H1 (cell line): Measurements from ENCODE around the gene TROAP. TPM values are rescaled to one million over a fixed set of nuclear protein-coding genes. Genes with fewer than 3 reads are reported as not detected.

Experiments
- CTCF ChIA-PET: fragments of 300-600 bp; sonication (Branson Sonifier 250); formaldehyde crosslinking; loops from one replicate; lab custom pipeline; 2021; ENCODE audit not compliant: partially characterized antibody; lab: Charles Lee
- POLR2A ChIA-PET: fragments of 300-600 bp; sonication (Branson Sonifier 250); formaldehyde crosslinking; loops from one replicate; lab custom pipeline; 2021; ENCODE audit warnings: inconsistent platforms; ENCODE audit not compliant: partially characterized antibody; lab: Charles Lee
- DNase-seq, 2 experiments: peaks; one replicate each; pipeline versions ENCODE4 v3.0.0 to v3.0.0-alpha.2; 2010 to 2022; ENCODE audit warnings: low spot score in 2 of 2, low read depth in 1 of 2, mixed read lengths in 1 of 2
- FAIRE-seq: peaks from 2 replicates; lab custom pipeline; 2011; peaks lifted over from hg19 to GRCh38; lab: Jason Lieb, UNC
- H2AFZ ChIP-seq: 2 replicates; pipeline ENCODE4 v1.8.1; 2012; ENCODE audit warnings: low read length, inconsistent platforms
- H2AK5ac ChIP-seq: 2 replicates; pipeline ENCODE4 v1.6.1; 2013; ENCODE audit warnings: low read depth, low read length
- H2BK120ac ChIP-seq: replicated peaks from 2 replicates; pipeline ENCODE3; 2013; ENCODE audit warnings: low read depth, low read length, inconsistent platforms
- H2BK12ac ChIP-seq: 2 replicates; pipeline ENCODE4 v1.6.1; 2013; ENCODE audit warnings: low read depth, low read length
- H2BK15ac ChIP-seq: 2 replicates; pipeline ENCODE4 v1.6.1; 2013; ENCODE audit warnings: low read length
- H2BK20ac ChIP-seq: 2 replicates; pipeline ENCODE4 v1.6.1; 2013; ENCODE audit warnings: low read length
- H2BK5ac ChIP-seq: 2 replicates; pipeline ENCODE4 v1.6.1; 2013; ENCODE audit warnings: low read depth, low read length
- H3K14ac ChIP-seq: 2 replicates; pipeline ENCODE4 v1.6.1; 2013; ENCODE audit warnings: inconsistent platforms; ENCODE audit not compliant: insufficient read length
- H3K18ac ChIP-seq: 2 replicates; pipeline ENCODE4 v1.6.1; 2013; ENCODE audit warnings: low read length; ENCODE audit errors: extremely low read depth
- H3K23ac ChIP-seq: 2 replicates; pipeline ENCODE4 v1.6.1; 2013; ENCODE audit warnings: inconsistent platforms; ENCODE audit not compliant: insufficient read length
- H3K23me2 ChIP-seq: 2 replicates; pipeline ENCODE4 v1.6.1; 2013; ENCODE audit warnings: low read depth, low read length
- H3K27ac ChIP-seq: 2 replicates; pipeline ENCODE4 v1.6.1; 2011; ENCODE audit warnings: low read depth, low read length, inconsistent platforms
- H3K27me3 ChIP-seq, 4 experiments: replicated peaks in 1 of 4; 1 replicate in 1 of 4; 2 replicates in 3 of 4; pipeline versions ENCODE4 v1.6.1 to v1.8.1; 2011 to 2013; ENCODE audit warnings: low read length in 3 of 4, mild to moderate bottlenecking in 3 of 4, inconsistent platforms in 2 of 4, mixed read lengths in 2 of 4, moderate library complexity in 1 of 4; ENCODE audit not compliant: control insufficient read depth in 3 of 4, insufficient read depth in 3 of 4; ENCODE audit errors: extremely low read depth in 1 of 4
- H3K36me3 ChIP-seq, 4 experiments: 2 replicates each; pipeline versions ENCODE4 v1.6.1 to v1.8.1; 2011 to 2013; ENCODE audit warnings: mild to moderate bottlenecking in 4 of 4, low read length in 3 of 4, moderate library complexity in 2 of 4, control low read depth in 1 of 4, inconsistent platforms in 1 of 4; ENCODE audit not compliant: insufficient read depth in 4 of 4, control insufficient read depth in 2 of 4
- H3K4ac ChIP-seq: replicated peaks from 2 replicates; pipeline ENCODE3; 2013; ENCODE audit warnings: low read length, low read depth, mixed read lengths, inconsistent platforms; ENCODE audit not compliant: insufficient read length
- H3K4me1 ChIP-seq, 4 experiments: replicated peaks in 1 of 4; 1 replicate in 1 of 4; 2 replicates in 3 of 4; pipeline versions ENCODE4 v1.6.1 to v1.8.1; 2011 to 2013; ENCODE audit warnings: low read length in 3 of 4, inconsistent platforms in 2 of 4, mixed read lengths in 1 of 4; ENCODE audit not compliant: insufficient read depth in 4 of 4, control insufficient read depth in 3 of 4
- H3K4me2 ChIP-seq, 2 experiments: 2 replicates each; pipeline versions ENCODE4 v1.6.1 to v1.8.1; 2011 to 2013; ENCODE audit warnings: low read depth in 2 of 2, low read length in 2 of 2, control low read depth in 1 of 2, inconsistent platforms in 1 of 2, mild to moderate bottlenecking in 1 of 2; ENCODE audit not compliant: insufficient read depth in 1 of 2
- H3K4me3 ChIP-seq, 4 experiments: fragments of 200-600, 300-600 bp in 1 of 4; sonication (generic), shearing (Covaris generic), sonication (Bioruptor Twin) in 1 of 4; 2 replicates each; pipeline versions ENCODE4 v1.5.1 to v1.8.1; 2011 to 2016; ENCODE audit warnings: low read length in 4 of 4, low read depth in 3 of 4, control low read depth in 2 of 4, inconsistent platforms in 2 of 4, mild to moderate bottlenecking in 2 of 4, mixed read lengths in 1 of 4, moderate library complexity in 1 of 4; ENCODE audit not compliant: insufficient read depth in 2 of 4; ENCODE audit errors: extremely low read depth in 1 of 4
- H3K56ac ChIP-seq: replicated peaks from 2 replicates; pipeline ENCODE3; 2013; ENCODE audit warnings: low read depth, mild to moderate bottlenecking, mixed read lengths, low read length, inconsistent platforms; ENCODE audit not compliant: insufficient read length
- H3K79me1 ChIP-seq: 2 replicates; pipeline ENCODE4 v1.6.1; 2013; ENCODE audit warnings: low read depth, low read length, control low read depth
- H3K79me2 ChIP-seq, 2 experiments: 2 replicates each; pipeline versions ENCODE4 v1.6.1 to v1.8.1; 2012 to 2013; ENCODE audit warnings: low read length in 2 of 2, mild to moderate bottlenecking in 2 of 2, inconsistent platforms in 1 of 2; ENCODE audit not compliant: insufficient read depth in 2 of 2, control insufficient read depth in 1 of 2
- H3K9ac ChIP-seq, 4 experiments: replicated peaks in 1 of 4; 1 replicate in 1 of 4; 2 replicates in 3 of 4; pipeline versions ENCODE4 v1.6.1 to v1.8.1; 2011 to 2013; ENCODE audit warnings: low read depth in 3 of 4, low read length in 3 of 4, control low read depth in 2 of 4, mild to moderate bottlenecking in 2 of 4, moderate library complexity in 2 of 4, inconsistent platforms in 1 of 4; ENCODE audit errors: extremely low read depth in 1 of 4
- H3K9me3 ChIP-seq, 2 experiments: 2 replicates each; pipeline versions ENCODE4 v1.6.1 to v1.8.1; 2012 to 2013; ENCODE audit warnings: mild to moderate bottlenecking in 2 of 2, moderate library complexity in 2 of 2, control low read depth in 1 of 2, inconsistent platforms in 1 of 2, low read depth in 1 of 2, low read length in 1 of 2, mixed read lengths in 1 of 2; ENCODE audit not compliant: insufficient read depth in 2 of 2
- H4K20me1 ChIP-seq, 2 experiments: replicated peaks in 1 of 2; 2 replicates each; pipeline versions ENCODE3 to v1.8.1; 2011 to 2013; ENCODE audit warnings: inconsistent platforms in 2 of 2, low read length in 2 of 2, mild to moderate bottlenecking in 1 of 2; ENCODE audit not compliant: insufficient read depth in 2 of 2, control insufficient read depth in 1 of 2
- H4K5ac ChIP-seq: 2 replicates; pipeline ENCODE4 v1.6.1; 2013; ENCODE audit warnings: low read length, low read depth, mixed read lengths, inconsistent platforms; ENCODE audit not compliant: insufficient read length
- H4K8ac ChIP-seq: 2 replicates; pipeline ENCODE4 v1.8.0; 2013; ENCODE audit warnings: mild to moderate bottlenecking, moderate library complexity, low read length, inconsistent platforms; ENCODE audit not compliant: insufficient read depth; ENCODE audit errors: extremely low read depth
- H4K91ac ChIP-seq: replicated peaks from 2 replicates; pipeline ENCODE3; 2013; ENCODE audit warnings: low read length, mixed read lengths, inconsistent platforms; ENCODE audit not compliant: insufficient read length
- BCL11A ChIP-seq, 2 experiments: IDR thresholded peaks; one replicate each; pipeline ENCODE4 v1.6.1; 2011; ENCODE audit warnings: low read depth in 2 of 2, low read length in 2 of 2, mild to moderate bottlenecking in 2 of 2
- CBX8 ChIP-seq: fragments of 300-800, 300-1000 bp; sonication (generic); IDR thresholded peaks from 2 replicates; pipeline ENCODE4 v1.7.1; 2016; ENCODE audit warnings: low read depth, low read length, borderline replicate concordance
- CHD2 ChIP-seq: IDR thresholded peaks from 2 replicates; pipeline ENCODE4 v1.6.1; 2012; ENCODE audit warnings: low read length, improper control_type of control experiment
- EGR1 ChIP-seq: IDR thresholded peaks from 2 replicates; pipeline ENCODE4 v1.6.1; 2011; ENCODE audit warnings: low read depth, low read length, borderline replicate concordance
- EZH2 ChIP-seq: fragments of 200-600 bp; sonication (generic); IDR thresholded peaks from 2 replicates; pipeline ENCODE4 v1.7.1; 2012; ENCODE audit warnings: low read depth, mild to moderate bottlenecking, moderate library complexity, low read length, inconsistent platforms; ENCODE audit not compliant: severe bottlenecking
- FOSL1 ChIP-seq: IDR thresholded peaks from 2 replicates; pipeline ENCODE4 v1.6.1; 2011; ENCODE audit warnings: mild to moderate bottlenecking, low read depth, low read length, moderate library complexity; ENCODE audit not compliant: insufficient read depth
- KDM4A ChIP-seq: IDR thresholded peaks from one replicate; pipeline ENCODE4 v1.7.1; 2012; ENCODE audit warnings: low read depth, mild to moderate bottlenecking, moderate library complexity, low read length, inconsistent platforms; ENCODE audit not compliant: severe bottlenecking
- NANOG ChIP-seq: IDR thresholded peaks from 2 replicates; pipeline ENCODE4 v1.6.1; 2011; ENCODE audit warnings: low read length, low read depth, mild to moderate bottlenecking, inconsistent platforms; ENCODE audit not compliant: insufficient read depth, poor library complexity, severe bottlenecking
- POU5F1 ChIP-seq: IDR thresholded peaks from 2 replicates; pipeline ENCODE4 v1.6.1; 2011; ENCODE audit warnings: low read depth, mild to moderate bottlenecking, low read length, moderate library complexity
- RXRA ChIP-seq: IDR thresholded peaks from 2 replicates; pipeline ENCODE4 v1.6.1; 2011; ENCODE audit warnings: low read depth, mild to moderate bottlenecking, low read length, moderate library complexity; ENCODE audit not compliant: insufficient read depth
- SP2 ChIP-seq: IDR thresholded peaks from 2 replicates; pipeline ENCODE4 v1.6.1; 2012; ENCODE audit warnings: mild to moderate bottlenecking, low read length, inconsistent platforms
- SP4 ChIP-seq: IDR thresholded peaks from 2 replicates; pipeline ENCODE4 v1.6.1; 2012; ENCODE audit warnings: low read length, inconsistent platforms
- WGBS, 2 experiments: shearing (Covaris generic) in 1 of 2; methylation state at CpG; one replicate each; pipeline versions ENCODE4 v1.1.6 to v1.1.7; 2013 to 2015; ENCODE audit warnings: low lambda C conversion rate in 2 of 2, mixed read lengths in 2 of 2, inconsistent platforms in 1 of 2, low coverage in 1 of 2, missing lambda C conversion rate in 1 of 2; ENCODE audit not compliant: insufficient replicate concordance in 2 of 2, insufficient coverage in 1 of 2, insufficient read length in 1 of 2; ENCODE audit errors: extremely low coverage in 1 of 2, missing lambda C conversion rate in 1 of 2; 5-methylcytosine and 5-hydroxymethylcytosine counted together
- polyA plus RNA-seq, 7 experiments: library from polyadenylated mRNA; depleted of rRNA in 3 of 7; stranded (reverse) in 5 of 7; unstranded in 2 of 7; fragments of >200 nt in 5 of 7; fragments of 200-250 nt in 2 of 7; gene quantifications; 1 replicate in 5 of 7; 2 replicates in 1 of 7; 4 replicates in 1 of 7; pipeline versions ENCODE4 v1.2.1 to v1.2.3, GENCODE V29; 2011 to 2013; ENCODE audit warnings: missing spikeins in 2 of 7, mixed read lengths in 2 of 7
- total RNA-seq: library from RNA; stranded (reverse); fragmentation: NEBNext Ultra II Directional; extraction: Animal tissue kit (Norgen Biotek cat#: 25700); gene quantifications from 2 replicates; pipeline ENCODE4 v1.2.1, GENCODE V29; 2021

Gene TROAP
- total and polyA plus RNA-seq, 2 of the 8 experiments (the other 6 are each of a cell fraction or from before 2014, with no cell fraction given), result 36.7 to 52.0 TPM

GRCh38 chr12:49342914-49343731 is 20.1 kb downstream of the TROAP start:
- FAIRE-seq, result no peak
- H2BK20ac ChIP-seq, result no peak overlapping the region
- H3K14ac ChIP-seq, result no peak overlapping the region
- H3K9me3 ChIP-seq, result no peaks in the 10 kb centered on the region
- no peak overlapping the region for H4K5ac ChIP-seq
- peaks cover 76 to 99% (median 96%) of the 10 kb centered on the region in 4 experiments for H3K27me3 ChIP-seq
- DNase-seq, result no peak
- H3K9ac ChIP-seq, result no peak overlapping the region
- H3K27ac ChIP-seq, result no peak overlapping the region
- H4K20me1 ChIP-seq, result peaks cover 13 to 19% of the 10 kb centered on the region in 2 experiments
- no peak overlapping the region for H2AFZ ChIP-seq
- H3K4me1 ChIP-seq, result peaks cover 4 to 55% (median 36%) of the 10 kb centered on the region in 4 experiments
- H4K8ac ChIP-seq, result no peak overlapping the region
- no peaks in the 10 kb centered on the region; a peak in 1 of 8 replicates for H3K36me3 ChIP-seq
- H3K4ac ChIP-seq, result no peak overlapping the region
- H2BK5ac ChIP-seq, result no peak overlapping the region
- no peaks in the 10 kb centered on the region for H3K79me1 ChIP-seq
- H3K23me2 ChIP-seq, result peaks cover 9% of the 10 kb centered on the region
- H3K18ac ChIP-seq, result no peak overlapping the region
- no peak overlapping the region for H2BK120ac ChIP-seq
- no peak overlapping the region for H2AK5ac ChIP-seq
- ChIA-PET POLR2A (interaction anchor here (0.6 to 4.0 kb wide), 14 partner anchors 10 to 212 kb away, joined by 3 to 31 read pairs (median 4); partner anchors contain the start of genes PRPH, SPATS2, TROAP and TUBA1B), CTCF (interaction anchor here (0.6 to 4.0 kb wide), 44 partner anchors 8 to 741 kb away, joined by 3 to 147 read pairs (median 4); partner anchors contain the start of genes PRPH, SPATS2, TROAP and WNT10B)
- peak overlapping the region; percentile 6 to 78 (median 67); a peak in 6 of 8 replicates for H3K4me3 ChIP-seq
- H3K56ac ChIP-seq, result no peak overlapping the region
- H2BK12ac ChIP-seq, result no peak overlapping the region
- WGBS, 2 experiments, result 6% methylated on average over 33 of the region's 33 CpGs; no CpG with 5 or more reads in 1 of the 2 experiments
- H2BK15ac ChIP-seq, result no peak overlapping the region
- H3K23ac ChIP-seq, result no peak overlapping the region
- no peak overlapping the region for H4K91ac ChIP-seq
- H3K4me2 ChIP-seq, result peak overlapping the region; percentile 71 to 78
- H3K79me2 ChIP-seq, result no peaks in the 10 kb centered on the region
- 0 out of 2 replicates have a peak, but pooled peaks have one; percentile 42 for TF ChIP-seq CBX8
- no peak for TF ChIP-seq CHD2
- no peak for TF ChIP-seq KDM4A
- TF ChIP-seq EZH2, result peak; percentile 57
- TF ChIP-seq NANOG, result no peak
- no peak for TF ChIP-seq FOSL1
- no peak for TF ChIP-seq RXRA
- TF ChIP-seq SP4, result no peak
- 0 out of 2 replicates have a peak, but pooled peaks have one; percentile 2 for TF ChIP-seq EGR1
- TF ChIP-seq BCL11A (IDR thresholded peaks at IDR 0.05; ENCODE audit: low read depth in 2 of 2, low read length in 2 of 2), result no peak
- TF ChIP-seq SP2, result no peak
- no peak for TF ChIP-seq POU5F1
